Activated naive CD8-positive, alpha-beta T cell treated with anti-CD3 and anti-CD28 coated beads, Interleukin-2, amount 50 U/mL, for 16 hours (primary cell): Measurements from ENCODE around the gene B4GALNT3.

ENCODE experiments used
- DNase-seq: peaks from one replicate; pipeline ENCODE4 v3.0.0-alpha.2; 2020; ENCODE audit warnings: low read depth, low spot score

The B4GALNT3 gene

DNA sequence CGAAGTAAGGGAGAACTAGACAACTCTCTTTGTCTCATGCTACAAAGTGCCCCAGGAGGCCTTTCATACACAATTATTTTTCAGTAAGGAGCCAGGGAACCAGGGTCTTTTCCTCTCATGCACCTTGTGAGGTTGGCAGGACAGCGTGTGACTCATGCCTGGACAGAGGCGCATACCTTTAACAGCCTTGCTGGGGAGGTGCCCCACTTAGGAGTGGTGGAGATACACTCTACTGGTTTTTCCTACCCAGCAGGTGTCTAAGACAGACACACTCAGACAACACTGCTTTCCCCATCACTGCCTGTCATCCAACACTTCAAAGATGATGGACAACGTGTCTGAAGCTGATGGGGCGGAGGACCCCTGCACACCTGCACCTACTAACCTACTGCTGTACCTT lies 49.1 kb downstream of the B4GALNT3 start:
- DNase-seq, result no peak

DNA sequence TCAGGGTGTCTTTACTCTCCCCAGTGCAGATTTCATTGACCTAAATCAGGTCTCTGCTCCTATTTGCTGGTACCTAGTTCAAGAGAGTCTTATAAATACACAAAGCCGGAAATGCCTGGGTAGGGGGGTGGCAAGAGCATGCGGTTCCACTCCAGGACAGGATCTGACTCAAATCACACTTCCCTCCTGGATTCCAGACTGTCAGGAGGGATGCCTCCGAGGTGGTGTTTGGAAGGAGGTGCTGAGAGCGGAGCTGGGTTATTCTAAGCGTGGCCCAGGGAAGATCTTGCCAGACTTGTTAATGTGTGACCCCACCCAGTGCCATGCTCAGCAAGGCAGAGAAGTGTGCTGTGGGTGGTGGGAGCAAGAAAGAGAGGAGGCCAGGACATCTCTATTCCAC lies 49.8 kb downstream of the B4GALNT3 start:
- DNase-seq, result no peak

- DNase-seq, result no peak
These were observed 50.5 kb downstream of the B4GALNT3 start for GRCh38 chr12:510071-510825.

DNA sequence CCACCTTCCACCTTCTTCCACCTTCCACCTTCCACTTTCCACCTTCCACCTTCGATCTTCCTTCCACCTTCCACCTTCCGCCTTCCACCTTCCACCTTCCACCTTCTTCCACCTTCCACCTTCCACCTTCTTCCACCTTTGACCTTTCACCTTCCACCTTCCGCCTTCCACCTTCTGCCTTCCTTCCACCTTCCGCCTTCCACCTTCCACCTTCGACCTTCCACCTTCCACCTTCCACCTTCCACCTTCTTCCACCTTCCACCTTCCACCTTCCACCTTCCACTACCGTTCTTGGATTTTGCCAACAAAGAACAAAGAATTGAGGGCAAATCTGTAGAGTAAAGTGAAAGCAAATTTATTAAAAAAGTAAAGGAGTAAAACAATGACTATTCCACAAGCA lies 53.2 kb downstream of the B4GALNT3 start:
- DNase-seq, result no peak

- no peak for DNase-seq
These were observed 53.7 kb downstream of the B4GALNT3 start for GRCh38 chr12:513446-513845.

- DNase-seq, result no peak
These were observed 57.8 kb downstream of the B4GALNT3 start for GRCh38 chr12:517538-517937.

DNA sequence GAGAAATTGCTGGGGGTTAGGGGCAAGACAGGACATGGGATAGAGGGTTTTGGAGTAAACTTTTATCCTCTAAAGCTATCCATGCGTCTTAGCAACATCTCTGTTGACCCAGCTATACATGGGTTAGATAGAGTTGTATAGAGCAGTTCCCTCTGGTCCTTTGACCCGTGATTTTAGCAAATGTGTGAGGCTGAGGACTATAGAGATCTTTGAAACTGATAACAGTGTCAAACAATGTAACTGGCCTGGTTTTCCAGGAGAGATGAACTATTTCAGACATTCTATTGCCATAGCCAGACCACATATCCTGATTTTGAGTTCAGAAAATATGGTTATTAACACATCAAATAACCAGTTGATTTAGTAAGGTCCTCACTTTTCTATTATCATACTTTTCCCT lies 60.4 kb downstream of the B4GALNT3 start:
- no peak for DNase-seq

- DNase-seq, result no peak
These were observed 63.1 kb downstream of the B4GALNT3 start for GRCh38 chr12:522692-523378.

GRCh38 chr12:524167-524951 lies 64.6 kb downstream of the B4GALNT3 start:
- DNase-seq, result no peak

DNA sequence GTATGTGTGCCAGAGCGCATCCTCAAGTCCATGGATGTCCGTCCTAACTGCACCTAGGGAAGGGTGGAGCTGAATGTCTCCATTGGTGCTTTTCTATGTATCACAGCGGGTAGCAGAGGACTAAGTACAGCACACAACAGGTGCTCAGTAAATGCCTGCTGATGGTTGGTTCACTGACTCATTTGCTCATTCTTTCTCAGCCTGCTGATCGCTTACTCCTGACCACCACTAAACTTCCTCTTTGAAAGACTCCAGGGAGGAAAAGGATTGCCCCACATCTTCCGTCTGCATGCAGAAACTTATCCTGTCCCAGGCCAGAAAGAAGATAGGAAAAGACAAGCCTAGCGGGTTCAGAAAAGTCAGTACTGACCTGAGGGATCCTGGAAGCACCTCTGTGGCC lies 66.3 kb downstream of the B4GALNT3 start:
- DNase-seq, result no peak

GRCh38 chr12:527241-527640 lies 67.5 kb downstream of the B4GALNT3 start:
- no peak for DNase-seq

GRCh38 chr12:527729-528128 lies 68.0 kb downstream of the B4GALNT3 start:
- no peak for DNase-seq

DNA sequence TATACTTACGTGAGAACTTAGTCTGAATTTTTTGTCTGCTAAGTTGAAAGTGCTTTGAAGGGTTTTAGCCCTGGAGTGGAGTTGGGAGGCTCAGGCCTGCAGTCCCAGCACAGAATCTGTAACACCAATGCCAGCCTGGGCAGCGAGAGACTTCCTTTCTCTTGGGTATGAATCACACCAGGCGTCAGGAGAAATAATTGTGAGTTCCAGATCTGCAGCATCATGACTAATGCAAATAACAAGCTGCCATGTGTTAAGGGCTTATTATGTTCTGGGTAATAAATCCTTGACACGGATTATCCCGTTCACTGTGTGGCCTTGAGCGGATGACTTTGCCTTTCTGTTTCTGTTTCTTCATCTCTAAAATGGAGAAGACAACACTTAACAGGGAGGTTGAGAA lies 70.6 kb downstream of the B4GALNT3 start:
- DNase-seq, result no peak

DNA sequence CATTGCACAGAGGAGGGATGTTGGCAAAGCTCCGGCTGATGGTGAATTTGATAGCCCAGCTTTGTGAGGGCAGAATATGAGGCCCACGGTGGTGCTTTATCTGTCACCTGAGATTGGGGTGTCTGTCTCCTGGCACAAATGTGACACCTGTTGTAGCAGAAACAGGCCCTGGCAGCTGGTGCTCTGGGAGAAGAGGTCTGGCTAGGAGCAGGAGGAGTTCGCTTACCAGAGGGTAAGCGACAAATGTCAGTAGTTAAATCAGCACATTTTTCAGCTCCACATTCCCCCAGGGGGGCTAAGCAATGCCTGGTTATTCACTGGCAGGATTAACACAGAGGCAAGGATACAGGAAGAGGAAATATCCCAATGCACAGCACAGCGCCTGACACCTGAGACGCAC lies 71.1 kb downstream of the B4GALNT3 start:
- DNase-seq, result no peak

- no peak for DNase-seq
These were observed 72.3 kb downstream of the B4GALNT3 start for GRCh38 chr12:531951-532585.

DNA sequence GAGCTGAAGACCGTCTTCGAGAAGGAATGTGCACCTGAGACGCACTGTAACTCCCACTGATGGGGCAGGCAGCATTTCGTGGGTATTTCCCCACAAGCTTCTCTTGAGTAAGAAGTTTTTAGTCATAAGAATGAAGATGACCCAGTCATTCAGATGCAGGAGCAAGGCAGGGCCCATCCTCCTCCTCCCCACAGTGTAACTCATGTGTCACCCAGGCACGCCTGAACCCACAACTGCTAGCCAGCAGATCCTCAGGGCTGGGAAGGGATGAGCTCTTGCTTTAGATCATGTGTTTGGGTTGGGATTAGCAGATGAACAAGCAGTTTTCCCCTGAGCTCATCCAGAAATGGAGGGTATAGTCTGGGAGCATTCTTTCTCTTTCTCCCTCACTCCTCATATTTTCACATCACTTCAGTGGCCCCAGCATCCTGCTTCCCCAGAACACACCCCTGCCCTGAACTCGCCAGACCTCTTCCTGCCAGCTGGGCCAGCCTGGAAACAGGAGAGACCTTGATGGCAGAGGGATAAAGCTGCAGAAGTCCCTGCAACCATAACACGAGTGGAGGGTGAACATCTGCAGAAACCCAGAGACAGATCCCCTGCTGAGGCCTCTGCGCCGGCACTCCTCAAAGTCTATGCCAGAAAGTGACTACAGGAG lies 73.3 kb downstream of the B4GALNT3 start:
- DNase-seq, result no peak

GRCh38 chr12:533718-534117 lies 74.0 kb downstream of the B4GALNT3 start:
- no peak for DNase-seq

- no peak for DNase-seq
These were observed 74.5 kb downstream of the B4GALNT3 start for GRCh38 chr12:534216-534615.

- no peak for DNase-seq
These were observed 75.7 kb downstream of the B4GALNT3 start for GRCh38 chr12:535396-535795.

DNA sequence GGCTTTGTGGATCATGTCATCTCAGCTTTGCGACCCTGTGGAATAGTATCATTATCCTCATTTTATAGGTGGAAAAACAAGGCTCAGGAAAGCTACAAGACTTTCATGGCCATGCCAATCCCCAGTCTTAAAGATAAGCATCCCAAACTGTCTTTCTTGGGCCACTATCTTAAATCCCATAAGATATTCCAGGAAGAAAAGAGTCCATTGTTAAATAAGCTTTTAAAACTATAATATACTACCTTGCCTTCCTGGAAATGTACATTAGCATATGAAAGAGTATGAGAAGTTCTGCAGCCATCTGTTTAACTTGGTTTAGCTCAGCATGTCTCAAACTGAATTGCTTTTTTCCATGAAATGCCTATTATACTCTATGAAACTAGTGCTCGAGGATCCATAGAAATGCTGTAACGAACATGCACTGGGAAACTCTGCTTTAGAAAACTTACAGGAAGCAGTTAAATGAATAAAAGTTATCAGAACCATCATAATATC lies 77.1 kb downstream of the B4GALNT3 start:
- no peak for DNase-seq

- no peak for DNase-seq
These were observed 78.0 kb downstream of the B4GALNT3 start for GRCh38 chr12:537772-538171.
